GM12878 (cell line): ENCODE measurements around the gene ZIC2. TPM values are rescaled to one million over a fixed set of nuclear protein-coding genes. Genes with fewer than 3 reads are reported as not detected.

ENCODE experiments used
- ATAC-seq: fragments of 200-7000 bp; cut with Tn5 transposase; 3 replicates; pipeline ENCODE4 v1.9.1; 2020; ENCODE audit warnings: mild to moderate bottlenecking, moderate library complexity
- BruUV-seq: library from RNA; stranded (reverse); fragments of 400-500 nt; replicated peaks from 2 replicates; lab custom pipeline; 2021; lab: Mats Ljungman, UMichigan
- CTCF ChIA-PET: fragments of 300-600 bp; sonication (Branson Sonifier 250); formaldehyde crosslinking; extraction: SDS; loops from one replicate; lab custom pipeline; 2021; ENCODE audit warnings: inconsistent platforms; lab: Yijun Ruan, JAX
- POLR2A ChIA-PET: fragments of 350-600 bp; formaldehyde crosslinking; extraction: SDS; loops from one replicate; lab custom pipeline; 2021; ENCODE audit warnings: inconsistent platforms; lab: Charles Lee
- RAD21 ChIA-PET: fragments of 300-600 bp; sonication (Branson Sonifier 250); formaldehyde crosslinking; loops from one replicate; lab custom pipeline; 2023; ENCODE audit warnings: antibody characterized with exemption; ENCODE audit not compliant: unreplicated experiment; lab: Charles Lee
- SMC1A ChIA-PET: fragments of 300-600 bp; sonication (Branson Sonifier 250); formaldehyde crosslinking; loops from one replicate; lab custom pipeline; 2023; ENCODE audit not compliant: unreplicated experiment, uncharacterized antibody; lab: Charles Lee
- DNase-seq: peaks from one replicate; pipeline ENCODE4 v3.0.0-alpha.2; 2011; ENCODE audit warnings: low read depth, low spot score
- FAIRE-seq: peaks from 3 replicates; lab custom pipeline; 2011; peaks lifted over from hg19 to GRCh38; lab: Jason Lieb, UNC
- H2AFZ ChIP-seq: 2 replicates; pipeline ENCODE4 v1.6.0; 2011; ENCODE audit warnings: low read depth, low read length, control low read depth; ENCODE audit not compliant: control insufficient read depth
- H3K27ac ChIP-seq: 2 replicates; pipeline ENCODE4 v1.5.1; 2011; ENCODE audit warnings: control low read depth; ENCODE audit not compliant: control insufficient read depth, insufficient read depth
- H3K27me3 ChIP-seq, 2 experiments: replicated peaks in 1 of 2; 2 replicates each; pipeline versions ENCODE4 v1.6.0 to v1.6.1; 2011; ENCODE audit warnings: low read length in 1 of 2; ENCODE audit not compliant: control insufficient read depth in 2 of 2, insufficient read depth in 2 of 2
- H3K36me3 ChIP-seq, 2 experiments: 2 replicates each; pipeline ENCODE4 v1.5.1; 2011; ENCODE audit warnings: low read length in 1 of 2; ENCODE audit not compliant: control insufficient read depth in 2 of 2, insufficient read depth in 2 of 2
- H3K4me1 ChIP-seq: 2 replicates; pipeline ENCODE4 v1.6.1; 2011; ENCODE audit warnings: mild to moderate bottlenecking, low read length, moderate library complexity, mixed read lengths; ENCODE audit not compliant: control insufficient read depth, insufficient read depth
- H3K4me2 ChIP-seq: 2 replicates; pipeline ENCODE4 v1.6.0; 2011; ENCODE audit warnings: control low read depth; ENCODE audit not compliant: control insufficient read depth, insufficient read depth
- H3K4me3 ChIP-seq: fragments of 200-600 bp; sonication (generic); 2 replicates; pipeline ENCODE4 v1.5.1; 2016
- H3K79me2 ChIP-seq: 2 replicates; pipeline ENCODE4 v1.6.0; 2011; ENCODE audit warnings: low read length; ENCODE audit not compliant: control insufficient read depth, insufficient read depth
- H3K9ac ChIP-seq: 2 replicates; pipeline ENCODE4 v1.8.0; 2011; ENCODE audit warnings: low read length, control low read depth, mixed read lengths; ENCODE audit not compliant: control insufficient read depth, insufficient read depth
- H3K9me3 ChIP-seq: replicated peaks from 3 replicates; pipeline ENCODE4 v1.5.1; 2011; ENCODE audit warnings: mild to moderate bottlenecking, low read length; ENCODE audit not compliant: control insufficient read depth, insufficient read depth
- H4K20me1 ChIP-seq: 2 replicates; pipeline ENCODE4 v1.6.0; 2011; ENCODE audit not compliant: control insufficient read depth, insufficient read depth
- BMI1 ChIP-seq: fragments of 450-650 bp; IDR thresholded peaks from 2 replicates; pipeline ENCODE4 v1.6.1; 2016; ENCODE audit warnings: mild to moderate bottlenecking, moderate library complexity, borderline replicate concordance
- CBFB ChIP-seq: IDR thresholded peaks from 2 replicates; pipeline ENCODE4 v1.6.1; 2016; ENCODE audit warnings: antibody characterized with exemption, low read depth
- CHD2 ChIP-seq: IDR thresholded peaks from 2 replicates; pipeline ENCODE4 v1.6.1; 2011; ENCODE audit warnings: low read depth, low read length, improper control_type of control experiment, borderline replicate concordance
- ESRRA ChIP-seq: IDR thresholded peaks from 2 replicates; pipeline ENCODE4 v1.6.1; 2012; ENCODE audit warnings: mild to moderate bottlenecking, low read length, improper control_type of control experiment
- EZH2 ChIP-seq: IDR thresholded peaks from 2 replicates; pipeline ENCODE4 v1.6.1; 2012; ENCODE audit warnings: low read depth, mild to moderate bottlenecking, control low read depth, inconsistent platforms, low read length, borderline replicate concordance; ENCODE audit not compliant: control insufficient read depth
- FOXK2 ChIP-seq: fragments of 450-650 bp; IDR thresholded peaks from 2 replicates; pipeline ENCODE4 v1.6.1; 2017; ENCODE audit warnings: mild to moderate bottlenecking, moderate library complexity
- LARP7 ChIP-seq: fragments of 450-650 bp; IDR thresholded peaks from 2 replicates; pipeline ENCODE4 v1.6.1; 2017; ENCODE audit warnings: mild to moderate bottlenecking
- MAX ChIP-seq: IDR thresholded peaks from 2 replicates; pipeline ENCODE4 v1.6.1; 2012; ENCODE audit warnings: low read depth, low read length, improper control_type of control experiment
- NFIC ChIP-seq: IDR thresholded peaks from 2 replicates; pipeline ENCODE4 v1.6.1; 2012; ENCODE audit warnings: low read depth, mild to moderate bottlenecking, inconsistent platforms, low read length, moderate library complexity
- POLR2A ChIP-seq: IDR thresholded peaks from 2 replicates; pipeline ENCODE4 v1.6.1; 2011; ENCODE audit warnings: low read depth, mild to moderate bottlenecking, low read length
- RAD21 ChIP-seq: IDR thresholded peaks from 2 replicates; pipeline ENCODE4 v1.6.1; 2011; ENCODE audit warnings: mild to moderate bottlenecking, low read depth, low read length, moderate library complexity; ENCODE audit not compliant: insufficient read depth
- RAD51 ChIP-seq: fragments of 450-650 bp; IDR thresholded peaks from 2 replicates; pipeline ENCODE4 v1.6.1; 2016; ENCODE audit warnings: moderate library complexity, mild to moderate bottlenecking, inconsistent platforms
- RBBP5 ChIP-seq: fragments of 200-600 bp; sonication (generic); conservative IDR thresholded peaks from 2 replicates; pipeline ENCODE4 v1.6.1; 2016
- SIX5 ChIP-seq: IDR thresholded peaks from 2 replicates; pipeline ENCODE4 v1.6.1; 2011; ENCODE audit warnings: mild to moderate bottlenecking, low read depth, low read length, moderate library complexity; ENCODE audit not compliant: severe bottlenecking
- SMAD1 ChIP-seq: fragments of 450-650 bp; IDR thresholded peaks from 2 replicates; pipeline ENCODE4 v1.6.1; 2018; ENCODE audit warnings: mild to moderate bottlenecking, low read depth; ENCODE audit not compliant: partially characterized antibody
- SREBF2 ChIP-seq: IDR thresholded peaks from 2 replicates; pipeline ENCODE4 v1.6.1; 2012; ENCODE audit warnings: mild to moderate bottlenecking, low read length
- ZNF217 ChIP-seq: fragments of 450-650 bp; IDR thresholded peaks from 2 replicates; pipeline ENCODE4 v1.6.1; 2017; ENCODE audit warnings: antibody characterized with exemption, mild to moderate bottlenecking
- WGBS: methylation state at CpG from one replicate; pipeline ENCODE4 v1.1.6; 2016; ENCODE audit warnings: low lambda C conversion rate; ENCODE audit not compliant: insufficient replicate concordance, insufficient coverage; ENCODE audit errors: missing lambda C conversion rate; 5-methylcytosine and 5-hydroxymethylcytosine counted together
- in situ Hi-C: fragments of 300-500 bp; cut with MboI; formaldehyde crosslinking; loops from 9 replicates; pipeline ENCODE4 v1.14.3; 2018; ENCODE audit warnings: mixed read lengths
- intact Hi-C: fragments of 100-400 bp; cut with micrococcal nuclease; formaldehyde crosslinking; loops from one replicate; pipeline ENCODE4 v1.14.2; 2022; ENCODE audit not compliant: unreplicated experiment
- polyA plus RNA-seq, 11 experiments: library from polyadenylated mRNA; depleted of rRNA in 4 of 11; unstranded in 6 of 11; stranded (reverse) in 5 of 11; fragments of >200 nt; fragmentation: Nextera tagmentation in 4 of 11; fragmentation: Illumina TruSeq in 1 of 11; extraction: Ambion mirVana in 4 of 11; extraction: Trizol in 1 of 11; gene quantifications; 1 replicate in 1 of 11; 2 replicates in 10 of 11; pipeline versions ENCODE4 v1.2.1 to v1.2.3, GENCODE V29; 2011 to 2016; ENCODE audit warnings: inconsistent platforms in 2 of 11, missing spikeins in 2 of 11, low read depth in 1 of 11
- total RNA-seq, 4 experiments: library from RNA; depleted of rRNA in 3 of 4; stranded (reverse); fragments of >200 nt in 3 of 4; fragmentation: Illumina TruSeq in 1 of 4; extraction: Trizol in 1 of 4; gene quantifications; 2 replicates each; pipeline versions ENCODE4 v1.2.1 to v1.2.3, GENCODE V29; 2013 to 2021

Gene ZIC2
- total and polyA plus RNA-seq, 10 of the 15 experiments (the other 5 are each of a cell fraction or from before 2014, with no cell fraction given), result 0.05 TPM; not detected in 8

GRCh38 chr13:99956473-99957349 lies 24.9 kb upstream of the ZIC2 start:
- no peak for DNase-seq
- ATAC-seq, result no peak
- H4K20me1 ChIP-seq, result no peaks in the 10 kb centered on the region
- TF ChIP-seq CBFB (no peak), CHD2 (no peak), ZNF217 (no peak), LARP7 (no peak), FOXK2 (no peak), RBBP5 (no peak), ESRRA (no peak), SREBF2 (no peak), BMI1 (no peak), POLR2A (no peak), RAD51 (no peak), EZH2 (no peak), SMAD1 (no peak), SIX5 (no peak), NFIC (no peak), MAX (no peak), RAD21 (no peak)
- RAD21 ChIA-PET, result no interaction called here
- H3K9me3 ChIP-seq, result no peaks in the 10 kb centered on the region
- H3K27ac ChIP-seq, result no peak overlapping the region
- WGBS, result 39% methylated on average over 40 of the region's 68 CpGs
- H3K9ac ChIP-seq, result no peak overlapping the region
- no peak overlapping the region for H3K4me2 ChIP-seq
- H3K79me2 ChIP-seq, result no peaks in the 10 kb centered on the region
- no peak for FAIRE-seq
- CTCF ChIA-PET, result interaction anchor here (1.2 kb wide), 1 partner anchor 276 kb away, joined by 4 read pairs; no protein-coding TSS in a partner anchor
- H3K27me3 ChIP-seq, result peaks cover 12 to 23% of the 10 kb centered on the region in 2 experiments
- intact Hi-C loops (no loop called here), in situ Hi-C loops (no loop called here)
- no peaks in the 10 kb centered on the region for H3K4me1 ChIP-seq
- no TSS peak for BruUV-seq
- no peak overlapping the region for H3K4me3 ChIP-seq
- H2AFZ ChIP-seq, result no peak overlapping the region
- SMC1A ChIA-PET, result no interaction called here
- no peaks in the 10 kb centered on the region for H3K36me3 ChIP-seq
- POLR2A ChIA-PET, result no interaction called here
